HG02885 (cell line): Measurements from ENCODE around the gene FUT1.
"Not testable (repeated sequence)": the region's sequence is repeated elsewhere in the genome, so short reads cannot be mapped to it uniquely, and the experiment has no call there.

Experiments used
- ATAC-seq: cut with Tn5 transposase; IDR thresholded peaks from one replicate; pipeline ENCODE4 v1.9.1; 2021; ENCODE audit warnings: mild to moderate bottlenecking; ENCODE audit not compliant: unreplicated experiment, poor library complexity

The FUT1 gene

DNA sequence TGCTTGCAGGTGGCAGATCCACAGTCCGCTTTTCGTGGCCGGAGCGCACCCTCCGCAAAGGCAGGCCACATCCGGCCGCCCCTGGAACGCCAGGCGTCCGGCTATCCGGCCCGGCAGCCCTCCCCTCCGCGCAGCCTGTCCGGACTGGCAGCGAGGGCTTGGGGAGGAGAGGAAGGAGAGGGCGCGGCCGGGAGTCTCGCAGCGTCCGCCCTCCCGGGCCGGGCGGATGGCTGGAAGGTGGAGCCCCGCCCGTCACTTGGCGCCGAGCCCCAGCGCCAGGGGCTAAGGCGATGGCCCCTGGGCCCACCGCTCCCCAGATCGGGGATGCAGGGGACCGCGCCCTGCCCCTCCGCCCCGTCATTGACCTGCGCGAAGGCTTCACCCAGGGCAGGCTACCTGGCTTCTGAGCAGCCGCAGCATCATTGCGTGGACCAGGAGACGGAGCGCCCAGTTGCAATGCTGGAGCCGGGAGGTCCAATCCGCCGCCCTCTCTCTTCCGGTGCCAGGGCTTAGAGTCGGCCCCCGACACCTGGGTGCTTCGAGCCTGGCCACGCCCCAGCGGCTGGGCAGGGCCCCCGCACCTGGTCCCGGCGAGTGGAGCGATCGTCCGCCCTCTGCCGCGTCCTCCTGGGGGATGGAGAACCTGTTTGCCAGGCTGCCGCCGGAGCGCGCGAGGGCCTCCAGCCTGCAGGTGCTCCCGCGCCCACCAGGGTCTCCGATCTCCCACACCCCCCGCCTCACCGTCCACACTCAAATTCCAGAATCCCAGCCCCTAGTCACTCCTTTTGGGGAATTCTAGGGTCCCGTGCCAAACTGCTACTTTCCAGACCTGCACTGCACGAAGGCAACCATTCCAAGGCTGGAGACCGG is at the start of gene FUT1:
FUT1 (minus strand) TSS at position 146 of the 870 bp plus-strand sequence. CDS start 1,360 bp downstream, outside the sequence.
- no peak for ATAC-seq

GRCh38 chr19:48799358-48800300 is 47.2 kb upstream of the FUT1 start:
- no peak for ATAC-seq

DNA sequence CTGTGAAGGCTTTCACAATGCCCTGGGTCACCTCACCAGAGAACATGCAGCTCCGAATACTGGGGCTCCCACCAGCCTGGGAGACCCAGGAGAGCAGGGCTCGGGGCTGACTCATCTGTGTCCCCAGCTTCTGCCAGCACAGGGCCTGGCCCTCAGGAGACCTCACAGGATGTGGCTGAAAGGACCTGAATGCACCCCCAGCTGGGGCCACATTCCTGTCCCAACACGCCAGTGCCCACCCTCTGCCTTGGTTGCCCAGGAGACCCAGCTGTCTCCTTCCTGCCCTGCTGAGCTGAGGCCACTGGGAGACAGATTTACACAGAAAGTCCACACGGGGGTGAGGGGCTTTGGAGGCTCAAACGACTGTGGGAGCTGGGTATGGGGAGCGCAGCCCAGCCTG is 46.5 kb upstream of the FUT1 start:
- ATAC-seq: no peak

- no peak for ATAC-seq
These were observed 44.7 kb upstream of the FUT1 start for GRCh38 chr19:48797103-48797502.

- ATAC-seq: no peak
These were observed 44.0 kb upstream of the FUT1 start for GRCh38 chr19:48796298-48797083.

DNA sequence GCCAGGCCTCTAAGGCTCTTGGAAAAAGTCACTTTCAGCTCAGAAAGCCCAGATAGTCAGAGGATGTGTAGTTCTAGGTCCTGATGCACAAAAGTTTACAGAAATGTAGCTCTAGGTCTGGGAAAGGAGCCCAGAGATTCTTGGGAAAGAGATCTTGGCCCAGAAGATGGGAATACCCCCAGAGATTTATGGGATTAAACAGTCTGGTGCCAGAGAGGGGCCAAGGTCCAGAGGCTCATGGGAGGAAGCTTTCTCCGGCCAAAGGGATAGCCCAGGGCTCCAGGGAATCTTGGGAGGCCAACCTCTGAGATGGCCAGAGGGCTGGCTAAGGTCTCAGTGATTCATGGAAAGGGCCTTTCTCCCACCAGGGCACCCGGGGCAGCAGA is 43.2 kb upstream of the FUT1 start:
- no peak for ATAC-seq

- peak; percentile 85 for ATAC-seq
These were observed 42.7 kb upstream of the FUT1 start for GRCh38 chr19:48795055-48795684.

DNA sequence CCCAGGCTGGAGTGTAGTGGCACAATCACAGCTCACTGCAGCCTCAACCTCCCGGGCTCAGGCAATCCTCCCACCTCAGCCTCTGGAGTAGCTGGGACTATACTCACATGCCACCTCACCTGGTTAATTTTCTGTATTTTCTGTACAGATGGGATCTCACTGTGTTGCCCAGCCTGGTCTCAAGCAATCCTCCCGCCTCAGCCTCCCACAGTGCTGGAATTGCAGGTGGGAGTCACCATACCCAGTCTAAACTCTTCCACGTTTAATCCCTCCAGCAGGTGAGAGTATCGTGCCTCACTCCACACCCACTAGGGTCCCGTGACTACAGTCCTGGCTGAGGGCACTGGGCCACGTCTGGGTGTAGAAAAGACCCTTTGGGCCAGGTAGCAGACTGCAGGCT is 41.9 kb upstream of the FUT1 start:
- ATAC-seq: no peak

GRCh38 chr19:48793271-48793670 is 40.8 kb upstream of the FUT1 start:
- ATAC-seq: no peak

GRCh38 chr19:48787331-48787730 is 34.9 kb upstream of the FUT1 start:
- ATAC-seq: not testable (repeated sequence)

GRCh38 chr19:48786422-48786821 is 34.0 kb upstream of the FUT1 start:
- not testable (repeated sequence) for ATAC-seq

DNA sequence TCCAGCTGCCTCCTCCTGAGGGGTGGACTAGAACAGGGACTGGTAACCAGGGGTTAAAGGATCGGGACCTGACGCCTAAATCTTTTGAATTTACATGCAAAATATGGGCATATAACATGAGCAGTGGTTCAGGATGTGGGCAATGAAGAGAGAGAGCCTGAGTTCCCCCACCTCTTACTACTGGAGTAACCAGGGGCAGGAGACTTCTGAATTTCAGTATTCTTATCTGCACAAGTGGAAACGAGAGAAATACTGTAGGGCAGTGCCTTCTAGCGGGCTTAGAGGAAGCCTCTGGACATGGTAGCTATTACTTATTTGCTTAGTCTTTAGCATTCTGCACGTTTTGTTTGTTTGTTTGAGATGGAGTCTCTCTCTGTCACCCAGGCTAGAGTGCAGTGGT is 32.1 kb upstream of the FUT1 start:
- ATAC-seq: no peak

GRCh38 chr19:48780631-48781391 is 28.4 kb upstream of the FUT1 start:
- ATAC-seq: no peak

- ATAC-seq: no peak
These were observed 27.2 kb upstream of the FUT1 start for GRCh38 chr19:48779636-48780035.

- no peak for ATAC-seq
These were observed 25.3 kb upstream of the FUT1 start for GRCh38 chr19:48777720-48778119.

DNA sequence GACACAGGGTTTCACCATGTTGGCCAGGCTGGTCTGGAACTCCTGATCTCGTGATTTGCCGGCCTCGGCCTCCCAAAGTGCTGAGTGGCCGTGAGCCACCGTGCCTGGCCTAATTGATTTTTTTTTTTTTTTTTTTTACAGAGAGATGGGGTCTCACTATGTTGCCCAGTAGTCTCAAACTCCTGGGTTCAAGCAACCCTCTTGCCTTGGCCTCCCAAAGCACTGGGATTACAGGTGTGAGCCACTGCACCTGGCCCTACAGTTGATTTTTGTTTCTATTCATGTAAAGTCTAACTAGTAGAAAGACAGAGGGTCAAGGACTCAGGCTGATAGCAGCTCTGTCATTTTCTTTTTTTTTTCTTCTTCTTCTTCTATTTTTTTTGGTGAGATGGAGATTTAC is 24.7 kb upstream of the FUT1 start:
- no peak for ATAC-seq

GRCh38 chr19:48772503-48772953 is 20.1 kb upstream of the FUT1 start:
- ATAC-seq: no peak

- ATAC-seq: no peak
These were observed 18.5 kb upstream of the FUT1 start for GRCh38 chr19:48770734-48771472.
